VCaP (cell line): ENCODE results near the gene WBP1.

Experiments
- H3K27ac ChIP-seq: fragments of 450-650 bp; 2 replicates; pipeline ENCODE4 v1.5.1; 2017
- CTCF ChIP-seq: fragments of 450-650 bp; conservative IDR thresholded peaks from 2 replicates; pipeline ENCODE4 v1.5.1; 2017; ENCODE audit warnings: mild to moderate bottlenecking, moderate library complexity

Gene WBP1

GRCh38 chr2:74472945-74473258, 14.7 kb downstream of the WBP1 start:
- no peak for TF ChIP-seq CTCF
- H3K27ac ChIP-seq: peak overlapping the region; percentile 97

GRCh38 chr2:74474481-74474880, 16.2 kb downstream of the WBP1 start:
- H3K27ac ChIP-seq: no peak overlapping the region
- TF ChIP-seq CTCF: no peak

GRCh38 chr2:74474899-74475298, 16.7 kb downstream of the WBP1 start:
- H3K27ac ChIP-seq: no peak overlapping the region
- TF ChIP-seq CTCF: no peak

- TF ChIP-seq CTCF: no peak
- H3K27ac ChIP-seq: peak overlapping the region; percentile 86
These were observed 23.2 kb downstream of the WBP1 start for GRCh38 chr2:74481431-74481830.

GRCh38 chr2:74481961-74482800, 23.9 kb downstream of the WBP1 start:
- TF ChIP-seq CTCF: no peak
- peak overlapping the region; percentile 86 for H3K27ac ChIP-seq

- peak within 1 kb of the TSS; percentile 86 for H3K27ac ChIP-seq
These were observed 24.8 kb downstream of the WBP1 start, which contains the start of the genes CCDC142 and TTC31 for GRCh38 chr2:74482801-74483674. TSS of gene CCDC142 (minus strand) at chr2:74482998. CDS start at chr2:74482837, 161 bp downstream. TSS of gene TTC31 (plus strand) at chr2:74483081. CDS start at chr2:74483096, 15 bp downstream.

GRCh38 chr2:74483675-74484164, 25.5 kb downstream of the WBP1 start:
- peak overlapping the region; percentile 86 for H3K27ac ChIP-seq

More at GRCh38 chr2:74482801-74483674, 24.8 kb downstream of the WBP1 start, which contains the start of the genes CCDC142 and TTC31:
- peak; percentile 91 for TF ChIP-seq CTCF
